HG03378 (cell line): Measurements from ENCODE around the gene SCMH1.
A peak's percentile ranks its signal among the peaks of the same experiment; 100 is the strongest.
"Not testable (repeated sequence)": the region's sequence is repeated elsewhere in the genome, so short reads cannot be mapped to it uniquely, and the experiment has no call there.

Experiments used
- ATAC-seq: cut with Tn5 transposase; IDR thresholded peaks from one replicate; pipeline ENCODE4 v1.9.1; 2021; ENCODE audit warnings: mild to moderate bottlenecking, moderate library complexity; ENCODE audit not compliant: unreplicated experiment

SCMH1 gene

GRCh38 chr1:41251120-41251519 is 9.0 kb upstream of the SCMH1 start:
- not testable (repeated sequence) for ATAC-seq

GRCh38 chr1:41249319-41249718 is 7.2 kb upstream of the SCMH1 start:
- no peak for ATAC-seq

GRCh38 chr1:41246568-41246967 is 4.5 kb upstream of the SCMH1 start:
- ATAC-seq, result no peak

GRCh38 chr1:41245659-41246058 is 3.6 kb upstream of the SCMH1 start:
- ATAC-seq, result no peak

- no peak for ATAC-seq
Measured at GRCh38 chr1:41243079-41243385, 926 bp upstream of the SCMH1 start.

- no peak for ATAC-seq
Measured at GRCh38 chr1:41242342-41243078, 404 bp upstream of the SCMH1 start.

GRCh38 chr1:41241354-41241748 is 755 bp downstream of the SCMH1 start:
- peak; percentile 38 for ATAC-seq

- no peak for ATAC-seq
Measured at GRCh38 chr1:41240781-41241353, 1.2 kb downstream of the SCMH1 start.

GRCh38 chr1:41239988-41240610 is 2.0 kb downstream of the SCMH1 start:
- ATAC-seq, result no peak

- no peak for ATAC-seq
Measured at GRCh38 chr1:41238311-41238988, 3.7 kb downstream of the SCMH1 start.

GRCh38 chr1:41236781-41237180 is 5.3 kb downstream of the SCMH1 start:
- no peak for ATAC-seq

- ATAC-seq, result no peak
Measured at GRCh38 chr1:41235893-41236292, 6.2 kb downstream of the SCMH1 start.

- no peak for ATAC-seq
Measured at GRCh38 chr1:41233708-41234107, 8.4 kb downstream of the SCMH1 start.

- ATAC-seq, result no peak
Measured at GRCh38 chr1:41232305-41232704, 9.8 kb downstream of the SCMH1 start.

GRCh38 chr1:41230656-41231055 is 11.4 kb downstream of the SCMH1 start:
- no peak for ATAC-seq

- ATAC-seq, result not testable (repeated sequence)
Measured at GRCh38 chr1:41229219-41229618, 12.9 kb downstream of the SCMH1 start.

GRCh38 chr1:41226815-41227434 is 15.2 kb downstream of the SCMH1 start:
- no peak for ATAC-seq

- ATAC-seq, result no peak
Measured at GRCh38 chr1:41225495-41225894, 16.6 kb downstream of the SCMH1 start.

GRCh38 chr1:41222496-41222895 is 19.6 kb downstream of the SCMH1 start:
- ATAC-seq, result peak; percentile 51

GRCh38 chr1:41221995-41222394 is 20.1 kb downstream of the SCMH1 start:
- no peak for ATAC-seq

- ATAC-seq, result no peak
Measured at GRCh38 chr1:41218152-41218551, 24.0 kb downstream of the SCMH1 start.
